Neural cell (in vitro differentiated cells): ENCODE results near the gene SERINC4.

Experiments used
- CTCF ChIP-seq: fragments of 450-650 bp; IDR thresholded peaks from 2 replicates; pipeline ENCODE4 v1.5.1; 2014; ENCODE audit warnings: antibody characterized with exemption, mild to moderate bottlenecking, moderate library complexity; ENCODE audit not compliant: poor library complexity, severe bottlenecking
- EZH2 ChIP-seq: fragments of 200-600, 300-800 bp; shearing (Covaris generic), sonication (generic); IDR thresholded peaks from 2 replicates; pipeline ENCODE4 v1.6.1; 2014; ENCODE audit warnings: antibody characterized with exemption, low read length, borderline replicate concordance, mild to moderate bottlenecking; ENCODE audit not compliant: insufficient read depth, poor library complexity, severe bottlenecking

- no peak for TF ChIP-seq EZH2
- no peak for TF ChIP-seq CTCF
Observed at GRCh38 chr15:43792761-43793476, 7.1 kb downstream of the SERINC4 start.
